ENCODE results near the gene NLRP3. TPM values are rescaled to one million over a fixed set of nuclear protein-coding genes. Genes with fewer than 3 reads are reported as not detected.
A peak's percentile ranks its signal among the peaks of the same experiment; 100 is the strongest.

NLRP3 gene
- total RNA-seq, 1 donor from 2014 or later, result 0.44 TPM

- Mint-ChIP-seq H3K4me3 (ENCODE audit: unreplicated experiment) (no peak overlapping the region), H3K27ac (ENCODE audit: unreplicated experiment) (no peak overlapping the region), H3K4me1 (ENCODE audit: unreplicated experiment) (peaks cover 5% of the 10 kb centered on the region), H3K9me3 (ENCODE audit: unreplicated experiment) (no peaks in the 10 kb centered on the region), H3K27me3 (ENCODE audit: unreplicated experiment) (no peaks in the 10 kb centered on the region), H3K36me3 (ENCODE audit: low read depth, unreplicated experiment) (no peaks in the 10 kb centered on the region)
- DNase-seq (ENCODE audit: low spot score), result no peak
- no peak for TF ChIP-seq CTCF (IDR thresholded peaks at IDR 0.05; ENCODE audit: unreplicated experiment)
These were observed 28.6 kb downstream of the NLRP3 start for GRCh38 chr1:247444571-247444970.

GRCh38 chr1:247445526-247446356 is 29.8 kb downstream of the NLRP3 start:
- no peak for TF ChIP-seq CTCF (IDR thresholded peaks at IDR 0.05; ENCODE audit: unreplicated experiment)
- no peaks in the 10 kb centered on the region for H3K9me3 Mint-ChIP-seq (ENCODE audit: unreplicated experiment)
- DNase-seq (ENCODE audit: low spot score), result no peak
- no peaks in the 10 kb centered on the region for H3K27me3 Mint-ChIP-seq (ENCODE audit: unreplicated experiment)
- H3K4me1 Mint-ChIP-seq (ENCODE audit: unreplicated experiment), result peaks cover 12% of the 10 kb centered on the region
- no peak overlapping the region for H3K4me3 Mint-ChIP-seq (ENCODE audit: unreplicated experiment)
- no peak overlapping the region for H3K27ac Mint-ChIP-seq (ENCODE audit: unreplicated experiment)
- no peaks in the 10 kb centered on the region for H3K36me3 Mint-ChIP-seq (ENCODE audit: low read depth, unreplicated experiment)

- H3K27me3 Mint-ChIP-seq (ENCODE audit: unreplicated experiment), result no peaks in the 10 kb centered on the region
- H3K27ac Mint-ChIP-seq (ENCODE audit: unreplicated experiment), result peak overlapping the region; percentile 93
These were observed 31.4 kb downstream of the NLRP3 start for GRCh38 chr1:247447162-247447909.

GRCh38 chr1:247448107-247448791 is 32.3 kb downstream of the NLRP3 start:
- no peaks in the 10 kb centered on the region for H3K9me3 Mint-ChIP-seq (ENCODE audit: unreplicated experiment)
- H3K36me3 Mint-ChIP-seq (ENCODE audit: low read depth, unreplicated experiment), result no peaks in the 10 kb centered on the region
- peaks cover 16% of the 10 kb centered on the region for H3K4me1 Mint-ChIP-seq (ENCODE audit: unreplicated experiment)
- peak overlapping the region; percentile 82 for H3K4me3 Mint-ChIP-seq (ENCODE audit: unreplicated experiment)
- H3K27ac Mint-ChIP-seq (ENCODE audit: unreplicated experiment), result peak overlapping the region; percentile 93
- peak; percentile 69 for DNase-seq (ENCODE audit: low spot score)
- no peak for TF ChIP-seq CTCF (IDR thresholded peaks at IDR 0.05; ENCODE audit: unreplicated experiment)
- peaks cover 1% of the 10 kb centered on the region for H3K27me3 Mint-ChIP-seq (ENCODE audit: unreplicated experiment)

More at GRCh38 chr1:247447162-247447909, 31.4 kb downstream of the NLRP3 start:
- Mint-ChIP-seq H3K9me3 (ENCODE audit: unreplicated experiment) (no peaks in the 10 kb centered on the region), H3K36me3 (ENCODE audit: low read depth, unreplicated experiment) (no peaks in the 10 kb centered on the region), H3K4me1 (ENCODE audit: unreplicated experiment) (peaks cover 16% of the 10 kb centered on the region), H3K4me3 (ENCODE audit: unreplicated experiment) (no peak overlapping the region)
- TF ChIP-seq CTCF (IDR thresholded peaks at IDR 0.05; ENCODE audit: unreplicated experiment), result no peak
- no peak for DNase-seq (ENCODE audit: low spot score)

Measured in endothelial cell (in vitro differentiated cells).